ENCODE data around the gene DRD3.

GRCh38 chr3:114214542-114215341, 35.9 kb upstream of the DRD3 start:
- no peak for TF ChIP-seq CTCF (IDR thresholded peaks at IDR 0.05; ENCODE audit: low read depth, low read length, missing input control)
- TF ChIP-seq HNF4A (conservative IDR thresholded peaks at IDR 0.05) = no peak
- TF ChIP-seq REST (IDR thresholded peaks at IDR 0.05) = no peak
- TF ChIP-seq RAD21 (IDR thresholded peaks at IDR 0.05) = no peak
- TF ChIP-seq TAF1 (conservative IDR thresholded peaks at IDR 0.05) = no peak
- TF ChIP-seq ATF3 (IDR thresholded peaks at IDR 0.05) = no peak
- no peak for TF ChIP-seq YY1 (IDR thresholded peaks at IDR 0.05)
- TF ChIP-seq MAX (IDR thresholded peaks at IDR 0.05) = no peak
- no peak for TF ChIP-seq HNF4G (IDR thresholded peaks at IDR 0.05)
- TF ChIP-seq SP1 (IDR thresholded peaks at IDR 0.05) = no peak
- TF ChIP-seq GABPA (IDR thresholded peaks at IDR 0.05 in 1 of 2, conservative IDR thresholded peaks at IDR 0.05 in 1 of 2) = no peak

Measured in liver (tissue), 3 donors.